ENCODE data around the gene ODF2. TPM values are rescaled to one million over a fixed set of nuclear protein-coding genes. Genes with fewer than 3 reads are reported as not detected.

The ODF2 gene
- total and polyA plus RNA-seq, 2 of the 13 experiments (the other 11 are each of a cell fraction or from before 2014, with no cell fraction given) = 9.8 to 31.3 TPM

- TF ChIP-seq HIC2 (CRISPR knock-in tag; IDR thresholded peaks at IDR 0.05; ENCODE audit: low read depth) (peak; percentile 54; the same call in 1 of the 2 replicates), FOXJ3 (CRISPR knock-in tag; IDR thresholded peaks at IDR 0.05; ENCODE audit: borderline replicate concordance) (no peak), RXRB (CRISPR knock-in tag; IDR thresholded peaks at IDR 0.05; ENCODE audit: borderline replicate concordance) (no peak), JUND (CRISPR knock-in tag; IDR thresholded peaks at IDR 0.05) (no peak), ZNF646 (CRISPR knock-in tag; IDR thresholded peaks at IDR 0.05) (no peak), ZBTB39 (CRISPR knock-in tag; IDR thresholded peaks at IDR 0.05) (peak; percentile 36; the same call in 1 of the 2 replicates), ZMYM4 (CRISPR knock-in tag; IDR thresholded peaks at IDR 0.05) (no peak), ZNF572 (CRISPR knock-in tag; IDR thresholded peaks at IDR 0.05) (0 out of 2 replicates have a peak, but pooled peaks have one; percentile 83), NFIC (IDR thresholded peaks at IDR 0.05; ENCODE audit: low read length) (no peak), CBX5 (CRISPR knock-in tag; IDR thresholded peaks at IDR 0.05; ENCODE audit: borderline replicate concordance) (0 out of 2 replicates have a peak, but pooled peaks have one; percentile 6), ZFP37 (CRISPR knock-in tag; IDR thresholded peaks at IDR 0.05; ENCODE audit: borderline replicate concordance) (no peak), EEA1 (CRISPR knock-in tag; IDR thresholded peaks at IDR 0.05; ENCODE audit: borderline replicate concordance) (peak; percentile 37; the same call in 1 of the 2 replicates), NR1H2 (CRISPR knock-in tag; IDR thresholded peaks at IDR 0.05; ENCODE audit: borderline replicate concordance, low read depth) (no peak), CCDC6 (CRISPR knock-in tag; IDR thresholded peaks at IDR 0.05) (peak; percentile 75; the same call in 1 of the 2 replicates), ZNF891 (CRISPR knock-in tag; IDR thresholded peaks at IDR 0.05) (0 out of 2 replicates have a peak, but pooled peaks have one; percentile 44), ZFX (CRISPR knock-in tag; IDR thresholded peaks at IDR 0.05; ENCODE audit: low read depth) (peak; percentile 82), GATA4 (IDR thresholded peaks at IDR 0.05; ENCODE audit: borderline replicate concordance, low read depth) (no peak), ZNF501 (CRISPR knock-in tag; IDR thresholded peaks at IDR 0.05) (peak; percentile 71), PHF8 (CRISPR knock-in tag; IDR thresholded peaks at IDR 0.05) (peak; percentile 68)
Measured at GRCh38 chr9:128420651-128421481, 34.9 kb upstream of the ODF2 start, which contains the start of gene CERCAM (continued).

Data from HepG2 (cell line).